ENCODE measurements around the gene ITGA11. TPM values are rescaled to one million over a fixed set of nuclear protein-coding genes. Genes with fewer than 3 reads are reported as not detected.

ITGA11 gene
- total and polyA plus RNA-seq, 2 donors from 2014 or later: 3.4 to 11.1 TPM

DNA sequence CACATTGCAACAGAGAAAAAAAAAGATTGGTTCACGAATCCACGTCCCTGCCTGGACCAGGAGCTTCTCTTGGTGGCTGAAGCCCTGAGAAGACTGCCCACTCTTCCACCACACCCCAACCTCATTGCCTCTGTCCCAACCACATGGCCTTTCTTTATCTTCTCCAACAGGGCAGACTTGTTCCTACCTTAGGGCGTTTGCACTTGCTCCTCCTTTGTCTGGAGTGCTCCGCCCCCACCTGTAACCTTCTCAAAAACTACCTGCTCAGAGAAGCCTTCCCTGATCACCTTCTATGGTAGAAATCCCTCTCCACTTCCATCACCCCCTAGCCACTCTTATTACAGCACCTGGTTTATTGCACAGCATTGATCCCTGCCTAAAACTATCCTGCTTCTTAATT, 64.7 kb downstream of the ITGA11 start:
- H3K4me3 ChIP-seq (ENCODE audit: low read length in 3 of 3): no peak overlapping the region
- DNase-seq: no peak
- FAIRE-seq: no peak
- TF ChIP-seq, protein P1, sequence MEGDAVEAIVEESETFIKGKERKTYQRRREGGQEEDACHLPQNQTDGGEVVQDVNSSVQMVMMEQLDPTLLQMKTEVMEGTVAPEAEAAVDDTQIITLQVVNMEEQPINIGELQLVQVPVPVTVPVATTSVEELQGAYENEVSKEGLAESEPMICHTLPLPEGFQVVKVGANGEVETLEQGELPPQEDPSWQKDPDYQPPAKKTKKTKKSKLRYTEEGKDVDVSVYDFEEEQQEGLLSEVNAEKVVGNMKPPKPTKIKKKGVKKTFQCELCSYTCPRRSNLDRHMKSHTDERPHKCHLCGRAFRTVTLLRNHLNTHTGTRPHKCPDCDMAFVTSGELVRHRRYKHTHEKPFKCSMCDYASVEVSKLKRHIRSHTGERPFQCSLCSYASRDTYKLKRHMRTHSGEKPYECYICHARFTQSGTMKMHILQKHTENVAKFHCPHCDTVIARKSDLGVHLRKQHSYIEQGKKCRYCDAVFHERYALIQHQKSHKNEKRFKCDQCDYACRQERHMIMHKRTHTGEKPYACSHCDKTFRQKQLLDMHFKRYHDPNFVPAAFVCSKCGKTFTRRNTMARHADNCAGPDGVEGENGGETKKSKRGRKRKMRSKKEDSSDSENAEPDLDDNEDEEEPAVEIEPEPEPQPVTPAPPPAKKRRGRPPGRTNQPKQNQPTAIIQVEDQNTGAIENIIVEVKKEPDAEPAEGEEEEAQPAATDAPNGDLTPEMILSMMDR (IDR thresholded peaks at IDR 0.05; ENCODE audit: borderline replicate concordance, extremely low read depth, insufficient read depth): no peak
- H3K4me1 ChIP-seq (ENCODE audit: control insufficient read depth in 2 of 3, insufficient read depth in 2 of 3, low read depth in 1 of 3, low read length in 3 of 3): no peaks in the 10 kb centered on the region
- no peak overlapping the region for H3K9ac ChIP-seq (ENCODE audit: low read length in 3 of 3)
- H3K9me3 ChIP-seq (ENCODE audit: control insufficient read depth in 2 of 3, insufficient read depth in 1 of 3, low read length in 3 of 3): no peaks in the 10 kb centered on the region
- H3K27ac ChIP-seq (ENCODE audit: low read depth in 2 of 2, low read length in 2 of 2): no peak overlapping the region
- H3K36me3 ChIP-seq (ENCODE audit: control insufficient read depth in 2 of 3, insufficient read depth in 3 of 3, low read length in 3 of 3): no peaks in the 10 kb centered on the region
- H3K27me3 ChIP-seq (ENCODE audit: control insufficient read depth, insufficient read depth, low read length): no peaks in the 10 kb centered on the region
- intact Hi-C loops (cut with DNase I): no loop called here

DNA sequence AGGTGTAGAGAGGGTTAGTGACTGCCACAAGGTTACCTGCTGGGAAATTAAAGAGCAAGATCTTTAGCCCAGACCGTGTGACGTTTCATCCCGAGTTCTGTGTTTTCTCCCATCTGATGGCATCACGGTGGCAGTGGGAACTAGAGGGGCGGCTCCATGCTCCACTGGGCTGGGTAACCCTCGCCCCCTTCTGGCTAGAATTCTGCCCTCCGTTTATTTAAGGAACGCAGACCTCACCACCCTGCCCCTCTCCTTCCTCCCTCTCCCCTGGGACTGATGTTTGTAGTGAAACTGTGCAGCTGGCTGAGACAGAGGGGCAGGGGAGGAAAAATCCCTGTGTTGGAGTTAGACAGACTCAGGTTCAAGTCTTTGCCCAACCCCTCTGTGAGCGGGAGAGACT, 65.6 kb downstream of the ITGA11 start:
- DNase-seq: peak in 1 of 5 donors; percentile 44
- intact Hi-C loops (cut with DNase I): no loop called here
- Histone ChIP-seq H3K9ac (ENCODE audit: low read length in 3 of 3) (no peak overlapping the region), H3K4me3 (ENCODE audit: low read length in 3 of 3) (no peak overlapping the region), H3K27ac (ENCODE audit: low read depth in 2 of 2, low read length in 2 of 2) (no peak overlapping the region), H3K36me3 (ENCODE audit: control insufficient read depth in 2 of 3, insufficient read depth in 3 of 3, low read length in 3 of 3) (no peaks in the 10 kb centered on the region), H3K4me1 (ENCODE audit: control insufficient read depth in 2 of 3, insufficient read depth in 2 of 3, low read depth in 1 of 3, low read length in 3 of 3) (no peaks in the 10 kb centered on the region), H3K9me3 (ENCODE audit: control insufficient read depth in 2 of 3, insufficient read depth in 1 of 3, low read length in 3 of 3) (no peaks in the 10 kb centered on the region), H3K27me3 (ENCODE audit: control insufficient read depth, insufficient read depth, low read length) (no peaks in the 10 kb centered on the region)
- FAIRE-seq: no peak
- TF ChIP-seq, protein P1 (IDR thresholded peaks at IDR 0.05; ENCODE audit: borderline replicate concordance, extremely low read depth, insufficient read depth): no peak

DNA sequence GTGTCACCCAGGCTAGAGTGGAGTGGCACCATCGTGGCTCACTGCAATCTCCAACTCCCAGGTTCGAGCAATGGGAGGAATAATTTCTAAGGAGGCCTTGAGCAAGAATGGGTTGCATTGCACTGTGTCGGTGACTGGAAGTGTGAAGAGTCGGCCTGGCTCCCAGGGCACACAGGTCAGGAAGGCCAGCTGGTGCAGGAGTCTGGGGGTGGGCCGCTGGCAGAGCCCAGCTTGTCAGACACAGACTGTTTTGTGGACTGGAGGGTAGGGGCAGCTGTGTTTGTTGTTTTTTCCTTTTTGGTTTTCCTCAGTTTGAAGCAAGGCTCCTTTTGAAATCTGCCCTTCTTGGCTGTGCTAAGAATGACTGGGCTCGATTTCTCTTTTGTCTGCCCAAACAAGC, 66.2 kb downstream of the ITGA11 start:
- no peaks in the 10 kb centered on the region for H3K36me3 ChIP-seq (ENCODE audit: control insufficient read depth in 2 of 3, insufficient read depth in 3 of 3, low read length in 3 of 3)
- H3K4me1 ChIP-seq (ENCODE audit: control insufficient read depth in 2 of 3, insufficient read depth in 2 of 3, low read depth in 1 of 3, low read length in 3 of 3): no peaks in the 10 kb centered on the region
- no peaks in the 10 kb centered on the region for H3K9me3 ChIP-seq (ENCODE audit: control insufficient read depth in 2 of 3, insufficient read depth in 1 of 3, low read length in 3 of 3)
- DNase-seq: no peak
- no peak for FAIRE-seq
- H3K4me3 ChIP-seq (ENCODE audit: low read length in 3 of 3): no peak overlapping the region
- H3K9ac ChIP-seq (ENCODE audit: low read length in 3 of 3): no peak overlapping the region
- no peak overlapping the region for H3K27ac ChIP-seq (ENCODE audit: low read depth in 2 of 2, low read length in 2 of 2)
- no peaks in the 10 kb centered on the region for H3K27me3 ChIP-seq (ENCODE audit: control insufficient read depth, insufficient read depth, low read length)
- TF ChIP-seq, protein P1 (IDR thresholded peaks at IDR 0.05; ENCODE audit: borderline replicate concordance, extremely low read depth, insufficient read depth): no peak
- intact Hi-C loops (cut with DNase I): no loop called here

DNA sequence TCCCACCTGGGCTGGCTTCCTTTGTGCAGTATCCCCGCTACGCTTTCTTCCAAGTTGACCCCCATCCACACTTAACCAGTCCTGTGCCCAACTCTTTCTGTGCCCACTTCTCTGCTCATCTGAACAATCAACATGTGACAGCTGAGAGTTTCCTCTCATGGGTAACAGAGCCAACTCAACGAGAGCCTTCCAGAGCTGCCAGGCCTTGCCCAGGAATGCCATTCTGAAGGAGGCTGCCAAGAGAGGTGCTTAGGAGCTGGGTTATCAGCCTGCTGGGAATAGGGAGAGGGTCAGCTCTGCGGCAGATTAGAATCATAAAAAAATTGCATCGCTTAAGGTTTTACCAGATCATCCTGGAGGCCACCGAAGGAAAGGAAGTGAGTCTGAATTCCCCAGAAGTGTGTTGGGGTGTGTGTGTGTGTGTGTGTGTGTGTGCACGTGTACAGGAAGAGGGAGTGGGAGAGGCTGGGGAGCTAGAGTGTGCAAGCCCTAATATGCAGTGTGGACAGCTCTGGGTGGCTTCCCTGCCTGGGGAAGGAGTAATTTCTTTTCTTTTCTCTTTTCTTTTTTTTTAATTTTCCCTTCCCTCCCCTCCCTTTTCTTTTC, 66.7 kb downstream of the ITGA11 start:
- H3K36me3 ChIP-seq (ENCODE audit: control insufficient read depth in 2 of 3, insufficient read depth in 3 of 3, low read length in 3 of 3): no peaks in the 10 kb centered on the region
- FAIRE-seq: no peak
- H3K4me3 ChIP-seq (ENCODE audit: low read length in 3 of 3): no peak overlapping the region
- no peaks in the 10 kb centered on the region for H3K4me1 ChIP-seq (ENCODE audit: control insufficient read depth in 2 of 3, insufficient read depth in 2 of 3, low read depth in 1 of 3, low read length in 3 of 3)
- no peaks in the 10 kb centered on the region for H3K27me3 ChIP-seq (ENCODE audit: control insufficient read depth, insufficient read depth, low read length)
- no peaks in the 10 kb centered on the region for H3K9me3 ChIP-seq (ENCODE audit: control insufficient read depth in 2 of 3, insufficient read depth in 1 of 3, low read length in 3 of 3)
- no peak overlapping the region for H3K9ac ChIP-seq (ENCODE audit: low read length in 3 of 3)
- no peak for DNase-seq
- no peak overlapping the region for H3K27ac ChIP-seq (ENCODE audit: low read depth in 2 of 2, low read length in 2 of 2)
- TF ChIP-seq, protein P1 (IDR thresholded peaks at IDR 0.05; ENCODE audit: borderline replicate concordance, extremely low read depth, insufficient read depth): no peak
- intact Hi-C loops (cut with DNase I): no loop called here

All from kidney (tissue), 14 donors.